ENCODE data around the gene GMPPB.
"Not testable (repeated sequence)": the region's sequence is repeated elsewhere in the genome, so short reads cannot be mapped to it uniquely, and the experiment has no call there.

GMPPB gene

GRCh38 chr3:49700014-49700413 is 23.7 kb downstream of the GMPPB start:
- H3K9me3 ChIP-seq (ENCODE audit: severe bottlenecking): no peaks in the 10 kb centered on the region
- no peaks in the 10 kb centered on the region for H3K27me3 ChIP-seq (ENCODE audit: insufficient read depth, low read depth, severe bottlenecking)
- TF ChIP-seq CTCF (IDR thresholded peaks at IDR 0.05; ENCODE audit: low read depth, low read length): no peak
- no peak overlapping the region for H3K27ac ChIP-seq
- no peak overlapping the region for H3K4me3 ChIP-seq (ENCODE audit: low read depth, low read length)
- DNase-seq: no peak
- H3K36me3 ChIP-seq: peaks cover 8% of the 10 kb centered on the region

GRCh38 chr3:49699281-49699979 is 24.3 kb downstream of the GMPPB start:
- Histone ChIP-seq H3K27ac (no peak overlapping the region), H3K4me3 (ENCODE audit: low read depth, low read length) (no peak overlapping the region), H3K9me3 (ENCODE audit: severe bottlenecking) (no peaks in the 10 kb centered on the region), H3K36me3 (peaks cover 8% of the 10 kb centered on the region), H3K27me3 (ENCODE audit: insufficient read depth, low read depth, severe bottlenecking) (no peaks in the 10 kb centered on the region)
- no peak for DNase-seq
- no peak for TF ChIP-seq CTCF (IDR thresholded peaks at IDR 0.05; ENCODE audit: low read depth, low read length)

GRCh38 chr3:49695350-49696015 is 28.3 kb downstream of the GMPPB start:
- not testable (repeated sequence) for H3K36me3 ChIP-seq; H3K9me3 ChIP-seq (ENCODE audit: severe bottlenecking); H3K27ac ChIP-seq; H3K4me3 ChIP-seq (ENCODE audit: low read depth, low read length); DNase-seq; H3K27me3 ChIP-seq (ENCODE audit: insufficient read depth, low read depth, severe bottlenecking)

- H3K27ac ChIP-seq; H3K9me3 ChIP-seq (ENCODE audit: severe bottlenecking); H3K27me3 ChIP-seq (ENCODE audit: insufficient read depth, low read depth, severe bottlenecking); DNase-seq; H3K4me3 ChIP-seq (ENCODE audit: low read depth, low read length); H3K36me3 ChIP-seq: not testable (repeated sequence)
Measured at GRCh38 chr3:49694409-49695070, 29.2 kb downstream of the GMPPB start.

GRCh38 chr3:49691481-49691880 is 32.3 kb downstream of the GMPPB start:
- not testable (repeated sequence) for H3K27ac ChIP-seq; H3K27me3 ChIP-seq (ENCODE audit: insufficient read depth, low read depth, severe bottlenecking); H3K4me3 ChIP-seq (ENCODE audit: low read depth, low read length); H3K36me3 ChIP-seq; DNase-seq; H3K9me3 ChIP-seq (ENCODE audit: severe bottlenecking)

GRCh38 chr3:49690856-49691255 is 32.9 kb downstream of the GMPPB start:
- H3K27ac ChIP-seq; H3K27me3 ChIP-seq (ENCODE audit: insufficient read depth, low read depth, severe bottlenecking); H3K36me3 ChIP-seq; DNase-seq; H3K9me3 ChIP-seq (ENCODE audit: severe bottlenecking); H3K4me3 ChIP-seq (ENCODE audit: low read depth, low read length): not testable (repeated sequence)

GRCh38 chr3:49689908-49690624 is 33.7 kb downstream of the GMPPB start:
- not testable (repeated sequence) for DNase-seq

More at GRCh38 chr3:49689908-49690624, 33.7 kb downstream of the GMPPB start:
- H3K4me3 ChIP-seq (ENCODE audit: low read depth, low read length): peak overlapping the region; percentile 86
- peak overlapping the region; percentile 63 for H3K27ac ChIP-seq
- H3K36me3 ChIP-seq; H3K27me3 ChIP-seq (ENCODE audit: insufficient read depth, low read depth, severe bottlenecking); H3K9me3 ChIP-seq (ENCODE audit: severe bottlenecking): not testable (repeated sequence)
